Esophagus squamous epithelium (tissue), 5 donors: ENCODE measurements around the gene NOP53. TPM values are rescaled to one million over a fixed set of nuclear protein-coding genes. Genes with fewer than 3 reads are reported as not detected.

ENCODE experiments used
- DNase-seq: peaks from one replicate; lab custom pipeline; 2025; lab: John Stamatoyannopoulos, UW
- H3K27ac ChIP-seq, 4 donors: fragments of 200-600 bp; sonication (generic); one replicate each; pipeline ENCODE4 v1.5.1; 2016 to 2019; ENCODE audit warnings: mild to moderate bottlenecking in 1 of 4
- H3K27me3 ChIP-seq, 4 donors: fragments of 200-600 bp; sonication (generic); 1 replicate in 3 of 4; 2 replicates in 1 of 4; pipeline versions ENCODE4 v1.5.1 to v1.6.0; 2017 to 2021; ENCODE audit warnings: antibody characterized with exemption in 1 of 4
- H3K36me3 ChIP-seq, 3 donors: fragments of 200-600 bp; sonication (generic); one replicate each; pipeline ENCODE4 v1.5.1; 2016 to 2019
- H3K4me1 ChIP-seq, 3 donors: fragments of 200-600 bp; sonication (generic); one replicate each; pipeline ENCODE4 v1.5.1; 2017 to 2019
- H3K4me3 ChIP-seq, 4 donors: fragments of 200-600 bp; sonication (generic); 1 replicate in 3 of 4; 2 replicates in 1 of 4; pipeline ENCODE4 v1.5.1; 2016 to 2019; ENCODE audit warnings: mild to moderate bottlenecking in 2 of 4, moderate library complexity in 1 of 4
- H3K9me3 ChIP-seq, 3 donors: fragments of 200-600 bp; sonication (generic); one replicate each; pipeline ENCODE4 v1.5.1; 2016 to 2019
- CTCF ChIP-seq, 6 experiments: fragments of 450-650 bp in 4 of 6; fragments of 200-600 bp in 2 of 6; sonication (generic) in 2 of 6; IDR thresholded peaks; one replicate each; pipeline ENCODE4 v1.5.1; 2016 to 2019; ENCODE audit warnings: antibody characterized with exemption in 6 of 6, mild to moderate bottlenecking in 4 of 6, moderate library complexity in 4 of 6
- POLR2A ChIP-seq, 4 donors: fragments of 450-650 bp; IDR thresholded peaks; one replicate each; pipeline ENCODE4 v1.6.1; 2017; ENCODE audit warnings: antibody characterized with exemption in 4 of 4, mild to moderate bottlenecking in 4 of 4, moderate library complexity in 3 of 4
- WGBS, 2 donors: methylation state at CpG; one replicate each; pipeline ENCODE4 v1.1.5; 2018; 5-methylcytosine and 5-hydroxymethylcytosine counted together
- intact Hi-C: fragments of 100-400 bp; cut with DNase I; formaldehyde crosslinking; loops from one replicate; pipeline ENCODE4 v1.15.0; 2022
- total RNA-seq, 4 donors: library from RNA; depleted of rRNA; stranded (reverse); fragments of >200 nt; gene quantifications; one replicate each; pipeline ENCODE4 v1.1.0, GENCODE V29; 2016
- donor health status: DM: yes; HTN: yes; CAD: no.

Gene NOP53
- total RNA-seq, 4 donors from 2014 or later = 118 to 522 (median 268) TPM

DNA sequence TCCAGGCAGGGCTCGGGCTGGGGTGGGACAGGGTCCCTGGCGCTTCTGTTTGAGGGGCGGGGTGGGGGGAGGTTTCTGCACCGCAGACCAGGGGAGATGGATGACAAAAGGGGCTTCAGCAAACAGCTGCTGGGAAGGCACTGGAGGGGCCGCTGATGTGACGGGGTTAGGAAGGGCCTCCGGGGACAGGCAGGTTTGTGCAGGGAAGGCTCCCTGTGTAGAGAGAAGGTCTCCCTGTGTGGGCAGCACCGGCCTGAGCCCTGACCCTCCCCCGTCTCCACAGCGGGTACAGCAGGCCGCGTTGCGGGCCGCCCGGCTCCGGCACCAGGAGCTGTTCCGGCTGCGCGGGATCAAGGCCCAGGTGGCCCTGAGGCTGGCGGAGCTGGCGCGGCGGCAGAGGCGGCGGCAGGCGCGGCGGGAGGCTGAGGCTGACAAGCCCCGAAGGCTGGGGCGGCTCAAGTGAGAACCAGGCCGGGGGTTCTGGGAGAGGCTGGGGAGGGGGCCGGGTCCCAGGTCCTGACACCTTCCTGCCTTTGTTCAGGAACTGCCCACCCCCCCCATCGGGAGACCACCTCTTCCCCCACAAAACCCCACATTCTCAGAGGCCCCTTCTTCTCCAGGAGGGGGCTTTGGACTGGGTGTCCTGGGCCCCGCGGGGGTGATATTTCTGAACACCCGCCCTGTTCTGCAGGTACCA, 9.9 kb downstream of the NOP53 start:
- H3K36me3 ChIP-seq = peaks cover 65 to 100% (median 79%) of the 10 kb centered on the region in 3 donors
- TF ChIP-seq POLR2A (IDR thresholded peaks at IDR 0.05) = no peak
- no peak for TF ChIP-seq CTCF (IDR thresholded peaks at IDR 0.05)
- H3K27ac ChIP-seq = no peak overlapping the region
- WGBS, 2 donors = 90 to 93% methylated on average over 11 to 14 of the region's 36 CpGs
- intact Hi-C loops = no loop called here
- H3K9me3 ChIP-seq = no peaks in the 10 kb centered on the region
- no peak overlapping the region for H3K4me3 ChIP-seq
- no peaks in the 10 kb centered on the region for H3K27me3 ChIP-seq
- no peak for DNase-seq
- H3K4me1 ChIP-seq = peaks cover 0 to under 1% (median 0%) of the 10 kb centered on the region in 3 donors

- no peaks in the 10 kb centered on the region for H3K9me3 ChIP-seq
- H3K4me1 ChIP-seq = no peaks in the 10 kb centered on the region
- H3K36me3 ChIP-seq = peaks cover 57 to 94% (median 71%) of the 10 kb centered on the region in 3 donors
- no peak for TF ChIP-seq CTCF (IDR thresholded peaks at IDR 0.05)
- no peak for TF ChIP-seq POLR2A (IDR thresholded peaks at IDR 0.05)
- intact Hi-C loops = no loop called here
- no peak overlapping the region for H3K4me3 ChIP-seq
- DNase-seq = no peak
- 82 to 94% methylated on average over 6 to 9 of the region's 28 CpGs for WGBS, 2 donors
- H3K27ac ChIP-seq = no peak overlapping the region
- H3K27me3 ChIP-seq = no peaks in the 10 kb centered on the region
Observed at GRCh38 chr19:47755762-47756626, 10.6 kb downstream of the NOP53 start.

DNA sequence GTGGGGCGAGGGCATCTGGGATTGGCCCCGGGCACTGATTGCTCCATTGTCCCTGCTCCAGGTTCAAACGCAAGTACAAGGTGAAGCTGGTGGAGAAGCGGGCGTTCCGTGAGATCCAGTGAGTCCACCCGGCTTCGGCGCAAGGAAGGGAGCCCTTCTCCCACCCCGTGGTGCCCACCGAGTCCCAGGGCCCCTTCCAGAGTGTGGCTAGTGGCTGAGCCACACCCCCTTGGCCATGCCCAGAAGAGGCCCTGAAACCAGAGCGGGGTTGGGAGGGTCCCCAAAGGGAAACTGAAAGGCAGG, 11.2 kb downstream of the NOP53 start:
- no peaks in the 10 kb centered on the region for H3K27me3 ChIP-seq
- no peaks in the 10 kb centered on the region for H3K9me3 ChIP-seq
- H3K36me3 ChIP-seq = peaks cover 51 to 88% (median 66%) of the 10 kb centered on the region in 3 donors
- H3K4me3 ChIP-seq = no peak overlapping the region
- no peak for DNase-seq
- WGBS, 2 donors = 95% methylated on average over 9 of the region's 12 CpGs; no CpG with 5 or more reads in 1 of the 2 donors
- H3K4me1 ChIP-seq = no peaks in the 10 kb centered on the region
- intact Hi-C loops = no loop called here
- no peak overlapping the region for H3K27ac ChIP-seq
- TF ChIP-seq CTCF (IDR thresholded peaks at IDR 0.05) = no peak
- no peak for TF ChIP-seq POLR2A (IDR thresholded peaks at IDR 0.05)

DNA sequence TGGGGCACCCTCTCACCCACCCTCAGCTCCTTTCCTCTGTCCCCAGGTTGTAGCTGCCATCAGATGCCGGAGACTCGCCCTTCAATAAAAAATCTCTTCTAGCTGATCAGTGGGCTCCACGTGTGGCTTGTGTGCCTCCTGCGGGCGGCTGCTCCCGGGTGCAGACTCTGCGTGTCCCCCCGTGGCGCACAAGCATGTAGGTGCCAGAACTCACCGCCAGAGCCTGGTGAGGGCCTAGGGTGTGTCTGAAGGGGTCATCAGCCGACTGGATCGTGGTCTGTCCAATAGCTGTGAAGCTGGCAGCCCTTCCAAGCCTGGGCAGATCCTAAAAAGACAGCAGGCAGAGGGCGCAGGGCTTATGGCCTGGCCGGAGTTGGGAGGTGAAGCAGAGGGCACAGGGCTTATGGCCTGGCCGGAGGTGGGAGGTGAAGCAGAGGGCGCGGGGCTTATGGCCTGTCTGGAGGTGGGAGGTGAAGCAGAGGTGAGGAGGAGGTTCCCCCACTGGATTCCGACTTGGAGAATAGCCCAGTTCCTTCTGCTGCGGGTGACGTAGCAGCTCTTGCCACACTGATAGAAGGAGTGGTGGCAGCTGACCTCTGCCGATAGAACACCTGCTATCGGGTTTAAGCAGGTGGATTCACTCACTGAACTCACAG, 11.7 kb downstream of the NOP53 start:
- DNase-seq = no peak
- H3K4me3 ChIP-seq = no peak overlapping the region
- WGBS, 2 donors = 88 to 100% methylated on average over 1 to 18 of the region's 22 CpGs
- no peak overlapping the region for H3K27ac ChIP-seq
- no peaks in the 10 kb centered on the region for H3K4me1 ChIP-seq
- no peak for TF ChIP-seq CTCF (IDR thresholded peaks at IDR 0.05)
- no peak for TF ChIP-seq POLR2A (IDR thresholded peaks at IDR 0.05)
- intact Hi-C loops = no loop called here
- H3K27me3 ChIP-seq = no peaks in the 10 kb centered on the region
- H3K36me3 ChIP-seq = peaks cover 48 to 83% (median 60%) of the 10 kb centered on the region in 3 donors
- no peaks in the 10 kb centered on the region for H3K9me3 ChIP-seq
